Measurements from ENCODE around the gene ZNF205.
"Not testable (repeated sequence)": the region's sequence is repeated elsewhere in the genome, so short reads cannot be mapped to it uniquely, and the experiment has no call there.

Gene ZNF205

GRCh38 chr16:3164121-3164991 is 52.0 kb downstream of the ZNF205 start:
- peak in 3 of 10 donors; percentile 44 to 67 (median 55) for DNase-seq
- intact Hi-C loops (cut with DNase I) = no loop called here

- DNase-seq = peak in 2 of 10 donors; percentile 16 to 41
- intact Hi-C loops (cut with DNase I) = no loop called here
These were observed 52.9 kb downstream of the ZNF205 start for GRCh38 chr16:3165111-3165822.

- no peak for DNase-seq
- intact Hi-C loops (cut with DNase I) = loop anchor here (2.0 kb wide), 1 partner anchor 108 kb away; no protein-coding TSS in a partner anchor
These were observed 54.1 kb downstream of the ZNF205 start for GRCh38 chr16:3166505-3166886.

- peak in 1 of 10 donors; percentile 36 for DNase-seq
- intact Hi-C loops (cut with DNase I) = not testable (repeated sequence)
These were observed 56.3 kb downstream of the ZNF205 start for GRCh38 chr16:3168729-3169128.
